Lung microvascular endothelial cell (primary cell): ENCODE measurements around the gene SH3D19. TPM values are rescaled to one million over a fixed set of nuclear protein-coding genes. Genes with fewer than 3 reads are reported as not detected.
"Not testable (repeated sequence)": the region's sequence is repeated elsewhere in the genome, so short reads cannot be mapped to it uniquely, and the experiment has no call there.

Source experiments
- DNase-seq, 2 donors: peaks; one replicate each; pipeline versions ENCODE4 v3.0.0 to v3.0.0-alpha.2; 2010; ENCODE audit warnings: low read depth in 2 of 2
- total RNA-seq: library from RNA; depleted of rRNA; stranded (reverse); fragments of >200 nt; gene quantifications from 2 replicates; pipeline ENCODE4 v1.2.1, GENCODE V29; 2014

The SH3D19 gene
- total RNA-seq, 1 donor from 2014 or later: 36.3 TPM

DNA sequence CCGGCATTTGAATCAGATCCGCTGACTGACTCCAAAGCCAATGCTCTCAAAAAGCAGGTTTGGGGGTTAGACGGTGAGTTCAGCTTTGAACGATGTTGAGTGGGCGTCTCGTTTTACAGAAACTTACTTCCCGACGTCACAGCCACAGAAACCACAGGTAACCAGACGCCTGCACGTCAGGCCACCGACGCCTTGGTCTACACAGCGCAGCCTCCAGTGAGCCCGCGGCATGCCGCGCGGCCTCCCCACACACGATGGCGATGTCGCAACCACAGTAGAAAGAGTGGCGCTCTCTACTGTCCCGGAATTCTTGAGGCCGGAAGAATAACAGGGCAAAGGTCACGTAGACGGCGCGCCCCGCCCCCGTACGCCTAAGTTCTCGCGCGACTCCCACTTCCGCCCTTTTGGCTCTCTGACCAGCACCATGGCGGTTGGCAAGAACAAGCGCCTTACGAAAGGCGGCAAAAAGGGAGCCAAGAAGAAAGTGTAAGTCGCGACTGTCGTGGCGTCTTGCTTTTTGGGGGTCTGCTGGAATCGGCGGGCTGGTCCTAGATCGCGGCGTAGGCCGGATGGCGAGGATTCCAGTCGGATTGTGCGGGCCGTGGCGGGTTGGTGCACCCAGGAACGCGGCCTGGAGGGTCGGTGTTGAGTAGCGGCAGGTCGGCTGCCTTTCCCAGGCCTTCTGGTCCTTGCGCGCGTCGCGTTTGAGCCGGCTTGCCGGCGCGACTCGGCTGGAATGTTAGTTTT is 226.0 kb downstream of the SH3D19 start, which contains the start of gene RPS3A:
Gene RPS3A, plus strand, starts transcription at position 400 of the 747 bp plus-strand sequence. Its CDS starts 25 bp downstream, at position 425.
- DNase-seq: peak; percentile 99

- DNase-seq: no peak
Observed at GRCh38 chr4:151098979-151099228, 226.5 kb downstream of the SH3D19 start.

GRCh38 chr4:151097759-151098158 is 227.6 kb downstream of the SH3D19 start:
- DNase-seq: no peak

- DNase-seq: no peak
Observed at GRCh38 chr4:151095142-151095541, 230.3 kb downstream of the SH3D19 start.

DNA sequence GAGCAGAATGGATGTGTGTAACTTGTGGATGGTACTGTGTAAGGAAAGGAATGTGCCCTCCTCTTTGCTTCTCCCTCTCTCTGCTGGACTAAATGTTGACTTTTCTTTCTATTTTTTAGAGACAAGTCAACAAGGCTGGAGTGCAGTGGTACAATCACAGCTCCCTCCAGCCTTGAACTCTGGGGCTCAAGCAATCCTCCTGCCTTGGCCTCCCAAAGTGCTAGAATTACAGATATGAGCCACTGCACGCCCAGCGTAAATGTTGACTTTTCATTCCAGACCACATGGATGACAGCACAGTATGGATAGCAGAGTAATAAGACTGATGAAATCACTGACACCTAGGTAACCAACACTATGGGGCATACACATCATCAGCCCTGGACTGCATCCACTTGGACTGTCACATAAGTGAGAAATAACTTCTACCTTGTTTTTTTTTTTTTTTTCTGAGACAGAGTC is 231.1 kb downstream of the SH3D19 start:
- DNase-seq: no peak

DNA sequence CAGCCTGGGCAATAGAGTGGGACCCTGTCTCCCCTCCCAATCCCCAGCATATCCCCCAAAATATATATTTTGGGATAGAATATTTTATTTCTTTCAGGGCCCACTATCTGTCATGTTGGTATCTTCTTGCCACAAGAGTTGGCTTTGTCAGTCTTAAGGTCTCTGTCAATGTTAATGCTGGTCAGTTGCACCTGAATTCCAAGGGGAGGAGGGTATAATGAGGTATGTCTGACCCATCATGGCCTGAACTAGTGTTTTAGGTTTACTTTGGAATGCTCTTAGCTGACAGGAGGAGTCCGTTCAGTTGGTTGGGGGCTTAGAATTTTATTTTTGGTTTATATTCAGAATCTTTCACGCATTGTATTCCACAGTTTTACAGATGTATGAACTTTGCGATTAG is 232.2 kb downstream of the SH3D19 start:
- no peak for DNase-seq

- DNase-seq: no peak
Observed at GRCh38 chr4:151092488-151092887, 232.9 kb downstream of the SH3D19 start.

GRCh38 chr4:151091047-151091446 is 234.4 kb downstream of the SH3D19 start:
- DNase-seq: no peak

- DNase-seq: no peak
Observed at GRCh38 chr4:151087467-151087866, 237.9 kb downstream of the SH3D19 start.

GRCh38 chr4:151077978-151078377 is 247.4 kb downstream of the SH3D19 start:
- not testable (repeated sequence) for DNase-seq

DNA sequence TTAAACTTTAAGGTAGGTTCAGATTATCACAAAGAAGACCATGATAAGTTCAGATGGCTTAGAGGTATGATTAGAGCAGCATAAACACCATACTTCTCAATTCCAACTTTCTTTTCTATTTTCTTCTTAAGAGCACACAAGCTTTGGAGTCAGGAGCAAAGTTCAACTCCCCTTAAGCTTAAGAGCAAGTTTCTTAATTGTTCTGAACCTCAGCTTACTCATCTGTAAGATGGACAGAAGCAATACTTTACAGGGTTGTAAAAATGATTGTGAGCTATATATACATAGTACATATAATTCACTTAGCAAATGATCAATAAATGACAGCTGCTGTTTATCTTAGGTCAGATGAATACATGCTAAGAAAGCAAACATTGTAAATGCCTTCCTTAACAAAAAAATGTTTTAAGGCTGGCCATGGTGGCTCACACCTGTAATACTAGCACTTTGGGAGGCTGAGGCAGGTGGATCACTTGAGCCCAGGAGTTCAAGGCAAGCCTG is 250.9 kb downstream of the SH3D19 start:
- DNase-seq: no peak

Other genes with a start within 250 kb of the SH3D19 start
- 2,107 and 2,117 TPM in 2 replicates for gene RPS3A, start 226.0 kb downstream of the SH3D19 start, total RNA-seq
- not detected in 2 replicates for gene PRSS48, start 48.4 kb downstream of the SH3D19 start, total RNA-seq
- 0.22 and 0.60 TPM in 2 replicates for gene FHIP1A, start 83.6 kb upstream of the SH3D19 start, total RNA-seq